ENCODE data around the gene GFER. TPM values are rescaled to one million over a fixed set of nuclear protein-coding genes. Genes with fewer than 3 reads are reported as not detected.

Gene GFER
- polyA plus RNA-seq, 1 of the 3 experiments (the other 2 are of a cell fraction), result 20.4 TPM

GRCh38 chr16:2025251-2025650, 41.3 kb downstream of the GFER start:
- no peak overlapping the region for H2AFZ ChIP-seq (ENCODE audit: low read depth)
- H3K4me1 ChIP-seq (ENCODE audit: control insufficient read depth in 1 of 2, insufficient read depth in 2 of 2, low read depth in 1 of 2, low read length in 1 of 2), result peaks cover 7 to 29% of the 10 kb centered on the region in 2 experiments; a peak in 2 of 4 replicates
- no peak overlapping the region for H3K27ac ChIP-seq (ENCODE audit: low read depth in 2 of 2, low read length in 1 of 2)
- TF ChIP-seq MAX (IDR thresholded peaks at IDR 0.05; ENCODE audit: low read depth) (no peak), POLR2AphosphoS5 (IDR thresholded peaks at IDR 0.05; ENCODE audit: low read depth, low read length) (no peak), RAD21 (IDR thresholded peaks at IDR 0.05; ENCODE audit: low read length) (no peak), GABPA (IDR thresholded peaks at IDR 0.05; ENCODE audit: low read depth) (no peak), TEAD4 (IDR thresholded peaks at IDR 0.05; ENCODE audit: borderline replicate concordance, insufficient read depth) (no peak), PBX3 (IDR thresholded peaks at IDR 0.05) (no peak), ELF1 (IDR thresholded peaks at IDR 0.05) (no peak), CHD2 (IDR thresholded peaks at IDR 0.05; ENCODE audit: low read length, partially characterized antibody) (no peak), RFX5 (IDR thresholded peaks at IDR 0.05; ENCODE audit: low read length) (no peak)
- TF ChIP-seq, protein P1, sequence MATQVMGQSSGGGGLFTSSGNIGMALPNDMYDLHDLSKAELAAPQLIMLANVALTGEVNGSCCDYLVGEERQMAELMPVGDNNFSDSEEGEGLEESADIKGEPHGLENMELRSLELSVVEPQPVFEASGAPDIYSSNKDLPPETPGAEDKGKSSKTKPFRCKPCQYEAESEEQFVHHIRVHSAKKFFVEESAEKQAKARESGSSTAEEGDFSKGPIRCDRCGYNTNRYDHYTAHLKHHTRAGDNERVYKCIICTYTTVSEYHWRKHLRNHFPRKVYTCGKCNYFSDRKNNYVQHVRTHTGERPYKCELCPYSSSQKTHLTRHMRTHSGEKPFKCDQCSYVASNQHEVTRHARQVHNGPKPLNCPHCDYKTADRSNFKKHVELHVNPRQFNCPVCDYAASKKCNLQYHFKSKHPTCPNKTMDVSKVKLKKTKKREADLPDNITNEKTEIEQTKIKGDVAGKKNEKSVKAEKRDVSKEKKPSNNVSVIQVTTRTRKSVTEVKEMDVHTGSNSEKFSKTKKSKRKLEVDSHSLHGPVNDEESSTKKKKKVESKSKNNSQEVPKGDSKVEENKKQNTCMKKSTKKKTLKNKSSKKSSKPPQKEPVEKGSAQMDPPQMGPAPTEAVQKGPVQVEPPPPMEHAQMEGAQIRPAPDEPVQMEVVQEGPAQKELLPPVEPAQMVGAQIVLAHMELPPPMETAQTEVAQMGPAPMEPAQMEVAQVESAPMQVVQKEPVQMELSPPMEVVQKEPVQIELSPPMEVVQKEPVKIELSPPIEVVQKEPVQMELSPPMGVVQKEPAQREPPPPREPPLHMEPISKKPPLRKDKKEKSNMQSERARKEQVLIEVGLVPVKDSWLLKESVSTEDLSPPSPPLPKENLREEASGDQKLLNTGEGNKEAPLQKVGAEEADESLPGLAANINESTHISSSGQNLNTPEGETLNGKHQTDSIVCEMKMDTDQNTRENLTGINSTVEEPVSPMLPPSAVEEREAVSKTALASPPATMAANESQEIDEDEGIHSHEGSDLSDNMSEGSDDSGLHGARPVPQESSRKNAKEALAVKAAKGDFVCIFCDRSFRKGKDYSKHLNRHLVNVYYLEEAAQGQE (IDR thresholded peaks at IDR 0.05; ENCODE audit: low read depth, low read length), result no peak
- TF ChIP-seq, protein P2, sequence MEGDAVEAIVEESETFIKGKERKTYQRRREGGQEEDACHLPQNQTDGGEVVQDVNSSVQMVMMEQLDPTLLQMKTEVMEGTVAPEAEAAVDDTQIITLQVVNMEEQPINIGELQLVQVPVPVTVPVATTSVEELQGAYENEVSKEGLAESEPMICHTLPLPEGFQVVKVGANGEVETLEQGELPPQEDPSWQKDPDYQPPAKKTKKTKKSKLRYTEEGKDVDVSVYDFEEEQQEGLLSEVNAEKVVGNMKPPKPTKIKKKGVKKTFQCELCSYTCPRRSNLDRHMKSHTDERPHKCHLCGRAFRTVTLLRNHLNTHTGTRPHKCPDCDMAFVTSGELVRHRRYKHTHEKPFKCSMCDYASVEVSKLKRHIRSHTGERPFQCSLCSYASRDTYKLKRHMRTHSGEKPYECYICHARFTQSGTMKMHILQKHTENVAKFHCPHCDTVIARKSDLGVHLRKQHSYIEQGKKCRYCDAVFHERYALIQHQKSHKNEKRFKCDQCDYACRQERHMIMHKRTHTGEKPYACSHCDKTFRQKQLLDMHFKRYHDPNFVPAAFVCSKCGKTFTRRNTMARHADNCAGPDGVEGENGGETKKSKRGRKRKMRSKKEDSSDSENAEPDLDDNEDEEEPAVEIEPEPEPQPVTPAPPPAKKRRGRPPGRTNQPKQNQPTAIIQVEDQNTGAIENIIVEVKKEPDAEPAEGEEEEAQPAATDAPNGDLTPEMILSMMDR (IDR thresholded peaks at IDR 0.05), result no peak
- H3K4me2 ChIP-seq, result no peak overlapping the region
- DNase-seq, result no peak
- ChIA-PET POLR2A (no interaction called here), CTCF (interaction anchor here (0.9 to 6.5 kb wide), 7 partner anchors 14 to 126 kb away, joined by 3 to 68 read pairs (median 25); partner anchors contain the start of genes NTHL1 and TSC2)
- peaks cover 9% of the 10 kb centered on the region for H3F3A ChIP-seq (replicated peaks; ENCODE audit: insufficient read depth)
- no peaks in the 10 kb centered on the region for H3K9me2 ChIP-seq
- peaks cover 8% of the 10 kb centered on the region; the same call in 1 of the 2 replicates for H4K20me1 ChIP-seq (ENCODE audit: insufficient read depth)
- no peak overlapping the region for H3K4me3 ChIP-seq (ENCODE audit: low read depth in 2 of 2, low read length in 1 of 2)
- H3K79me2 ChIP-seq (ENCODE audit: insufficient read depth), result peaks cover 15% of the 10 kb centered on the region; the same call in 1 of the 2 replicates
- H3K36me3 ChIP-seq (replicated peaks in 1 of 2; ENCODE audit: control insufficient read depth in 1 of 2, insufficient read depth in 2 of 2, low read length in 1 of 2), result peaks cover 0 to 5% of the 10 kb centered on the region in 2 experiments
- 100% methylated on average over 3 of the region's 14 CpGs for WGBS (ENCODE audit: low lambda C conversion rate)
- no peak overlapping the region for H3K9ac ChIP-seq
- peaks cover 4% of the 10 kb centered on the region; the same call in 1 of the 2 replicates for H3K27me3 ChIP-seq (ENCODE audit: insufficient read depth)
- H3K9me3 ChIP-seq, result no peaks in the 10 kb centered on the region
